ENCODE data around the gene SYNM.

The SYNM gene

GRCh38 chr15:99076555-99077308, 28.1 kb upstream of the SYNM start:
- TF ChIP-seq CTCF (conservative IDR thresholded peaks at IDR 0.05; ENCODE audit: low read depth, low read length): peak; percentile 90
- H3K27ac ChIP-seq: no peak overlapping the region
- H3K4me2 ChIP-seq: peak overlapping the region; percentile 66
- no peaks in the 10 kb centered on the region for H3K79me2 ChIP-seq (ENCODE audit: insufficient read depth, low read depth)
- no peaks in the 10 kb centered on the region for H3K27me3 ChIP-seq (ENCODE audit: insufficient read depth, low read depth)
- H3K4me3 ChIP-seq (IDR thresholded peaks at IDR 0.05; ENCODE audit: insufficient read depth, low read depth, low read length): no peak overlapping the region
- peaks cover 10% of the 10 kb centered on the region for H3K4me1 ChIP-seq (ENCODE audit: low read depth, poor library complexity, severe bottlenecking)
- no peaks in the 10 kb centered on the region for H4K20me1 ChIP-seq (ENCODE audit: insufficient read depth)
- H3K9ac ChIP-seq: peak overlapping the region; percentile 35; the same call in 1 of the 2 replicates
- H2AFZ ChIP-seq (ENCODE audit: low read depth): peak overlapping the region; percentile 79
- H3K36me3 ChIP-seq (ENCODE audit: insufficient read depth): no peaks in the 10 kb centered on the region

GRCh38 chr15:99082798-99083197, 22.1 kb upstream of the SYNM start:
- no peak overlapping the region for H3K4me2 ChIP-seq
- H3K27ac ChIP-seq: no peak overlapping the region
- no peak overlapping the region for H3K9ac ChIP-seq
- no peak overlapping the region for H2AFZ ChIP-seq (ENCODE audit: low read depth)
- H3K4me3 ChIP-seq (IDR thresholded peaks at IDR 0.05; ENCODE audit: insufficient read depth, low read depth, low read length): no peak overlapping the region
- no peaks in the 10 kb centered on the region for H3K4me1 ChIP-seq (ENCODE audit: low read depth, poor library complexity, severe bottlenecking)
- no peaks in the 10 kb centered on the region for H4K20me1 ChIP-seq (ENCODE audit: insufficient read depth)
- no peaks in the 10 kb centered on the region for H3K36me3 ChIP-seq (ENCODE audit: insufficient read depth)
- no peak for TF ChIP-seq CTCF (conservative IDR thresholded peaks at IDR 0.05; ENCODE audit: low read depth, low read length)
- H3K79me2 ChIP-seq (ENCODE audit: insufficient read depth, low read depth): no peaks in the 10 kb centered on the region
- no peaks in the 10 kb centered on the region for H3K27me3 ChIP-seq (ENCODE audit: insufficient read depth, low read depth)

- Histone ChIP-seq H3K36me3 (ENCODE audit: insufficient read depth) (no peaks in the 10 kb centered on the region), H3K4me3 (IDR thresholded peaks at IDR 0.05; ENCODE audit: insufficient read depth, low read depth, low read length) (no peak overlapping the region), H4K20me1 (ENCODE audit: insufficient read depth) (no peaks in the 10 kb centered on the region), H3K27ac (no peak overlapping the region), H3K79me2 (ENCODE audit: insufficient read depth, low read depth) (no peaks in the 10 kb centered on the region), H3K9ac (no peak overlapping the region), H3K4me2 (no peak overlapping the region), H3K4me1 (ENCODE audit: low read depth, poor library complexity, severe bottlenecking) (peaks cover 9% of the 10 kb centered on the region), H3K27me3 (ENCODE audit: insufficient read depth, low read depth) (no peaks in the 10 kb centered on the region), H2AFZ (ENCODE audit: low read depth) (no peak overlapping the region)
- no peak for TF ChIP-seq CTCF (conservative IDR thresholded peaks at IDR 0.05; ENCODE audit: low read depth, low read length)
Observed at GRCh38 chr15:99084965-99085364, 19.9 kb upstream of the SYNM start.

- no peaks in the 10 kb centered on the region for H3K27me3 ChIP-seq (ENCODE audit: insufficient read depth, low read depth)
- no peak overlapping the region for H3K9ac ChIP-seq
- no peaks in the 10 kb centered on the region for H3K79me2 ChIP-seq (ENCODE audit: insufficient read depth, low read depth)
- no peak overlapping the region for H3K27ac ChIP-seq
- no peak overlapping the region for H3K4me3 ChIP-seq (IDR thresholded peaks at IDR 0.05; ENCODE audit: insufficient read depth, low read depth, low read length)
- no peak overlapping the region for H2AFZ ChIP-seq (ENCODE audit: low read depth)
- TF ChIP-seq CTCF (conservative IDR thresholded peaks at IDR 0.05; ENCODE audit: low read depth, low read length): no peak
- no peaks in the 10 kb centered on the region for H4K20me1 ChIP-seq (ENCODE audit: insufficient read depth)
- H3K4me1 ChIP-seq (ENCODE audit: low read depth, poor library complexity, severe bottlenecking): peaks cover 16% of the 10 kb centered on the region
- H3K4me2 ChIP-seq: no peak overlapping the region
- no peaks in the 10 kb centered on the region for H3K36me3 ChIP-seq (ENCODE audit: insufficient read depth)
Observed at GRCh38 chr15:99085413-99086326, 19.2 kb upstream of the SYNM start.
